ENCODE data around the gene PRRT1.

The PRRT1 gene

GRCh38 chr6:32174416-32174815 is 22.7 kb upstream of the PRRT1 start:
- no peak for DNase-seq

GRCh38 chr6:32173051-32173727 is 21.4 kb upstream of the PRRT1 start:
- DNase-seq, result no peak

- no peak for DNase-seq
Observed at GRCh38 chr6:32171234-32171633, 19.5 kb upstream of the PRRT1 start.

GRCh38 chr6:32170294-32170693 is 18.6 kb upstream of the PRRT1 start:
- no peak for DNase-seq

GRCh38 chr6:32168807-32169591 is 17.3 kb upstream of the PRRT1 start:
- DNase-seq, result peak; percentile 37

GRCh38 chr6:32168350-32168749 is 16.6 kb upstream of the PRRT1 start:
- DNase-seq, result no peak

- no peak for DNase-seq
Observed at GRCh38 chr6:32167761-32168262, 16.1 kb upstream of the PRRT1 start.

GRCh38 chr6:32167154-32167760 is 15.5 kb upstream of the PRRT1 start:
- DNase-seq, result no peak

- no peak for DNase-seq
Observed at GRCh38 chr6:32166411-32167061, 14.8 kb upstream of the PRRT1 start.

- no peak for DNase-seq
Observed at GRCh38 chr6:32164295-32164694, 12.6 kb upstream of the PRRT1 start, which contains the start of gene EGFL8. Gene EGFL8, plus strand, starts transcription at chr6:32164595. Its CDS starts 1,571 bp downstream, at chr6:32166166.

GRCh38 chr6:32163559-32164258 is 12.0 kb upstream of the PRRT1 start:
- no peak for DNase-seq

GRCh38 chr6:32158052-32158451 is 6.3 kb upstream of the PRRT1 start:
- DNase-seq, result no peak

GRCh38 chr6:32156891-32157290 is 5.2 kb upstream of the PRRT1 start:
- no peak for DNase-seq

- peak; percentile 61 for DNase-seq
Observed at GRCh38 chr6:32154514-32155161, 2.9 kb upstream of the PRRT1 start.

GRCh38 chr6:32153564-32154513 is 2.1 kb upstream of the PRRT1 start, which contains the start of gene PPT2:
Gene PPT2, plus strand, starts transcription at chr6:32154141. Its CDS starts 454 bp downstream, at chr6:32154595.
- peak; percentile 95 for DNase-seq

GRCh38 chr6:32152769-32153563 is 1.2 kb upstream of the PRRT1 start:
- DNase-seq, result peak; percentile 36

- DNase-seq, result no peak
Observed at GRCh38 chr6:32151181-32151862, 417 bp downstream of the PRRT1 start.

- DNase-seq, result no peak
Observed at GRCh38 chr6:32149932-32150870, 1.5 kb downstream of the PRRT1 start.
